Measurements from ENCODE around the gene WDR62. TPM values are rescaled to one million over a fixed set of nuclear protein-coding genes. Genes with fewer than 3 reads are reported as not detected.

Gene WDR62
- total RNA-seq, 1 experiment from 2014 or later: 30.0 TPM

DNA sequence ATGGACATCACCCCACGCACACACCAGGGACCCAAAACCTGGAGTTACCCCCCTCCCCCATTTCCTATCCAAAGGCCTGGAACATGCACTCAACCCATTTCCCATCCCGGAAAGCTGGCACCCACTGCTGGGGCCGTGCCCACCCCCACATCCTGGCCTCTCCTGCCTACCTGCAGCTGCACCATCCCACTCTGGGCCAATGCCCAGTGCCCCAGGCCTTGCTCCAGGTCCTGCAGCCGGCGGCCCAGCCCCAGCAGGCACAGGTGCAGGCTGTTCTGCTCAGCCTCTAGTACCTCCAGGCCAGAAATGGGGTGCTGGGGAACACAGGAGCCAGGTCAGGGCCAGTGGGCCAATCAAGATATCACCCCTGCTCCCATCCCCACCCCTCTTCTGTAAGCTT, 47.7 kb upstream of the WDR62 start:
- DNase-seq: no peak
- no peak overlapping the region for H2BK120ac ChIP-seq (ENCODE audit: low read depth, low read length, poor library complexity, severe bottlenecking)
- no peak overlapping the region for H3K4ac ChIP-seq (ENCODE audit: low read depth, low read length)
- H2AFZ ChIP-seq (ENCODE audit: low read length): no peak overlapping the region
- H3K56ac ChIP-seq (ENCODE audit: insufficient read length, low read depth, low read length): no peak overlapping the region
- peaks cover 14% of the 10 kb centered on the region for H3K23me2 ChIP-seq (ENCODE audit: insufficient read length, low read depth, low read length, poor library complexity, severe bottlenecking)
- H3K27ac ChIP-seq (ENCODE audit: insufficient read length, low read depth, low read length): no peak overlapping the region
- Mint-ChIP-seq H3K27me3 (ENCODE audit: low read depth) (peaks cover 1% of the 10 kb centered on the region; the same call in 1 of the 2 replicates), H3K27ac (no peak overlapping the region), H3K4me3 (peak overlapping the region in 1 of 2 experiments; percentile 63; a peak in 3 of 5 replicates), H3K4me1 (peaks cover 18 to 21% of the 10 kb centered on the region in 2 experiments), H3K9me3 (no peaks in the 10 kb centered on the region; a peak in 2 of 5 replicates), H3K36me3 (ENCODE audit: insufficient read depth in 1 of 3, low read depth in 3 of 3) (peaks cover 9 to 35% (median 32%) of the 10 kb centered on the region in 3 experiments)
- no peaks in the 10 kb centered on the region for H3K9me3 ChIP-seq (ENCODE audit: control insufficient read depth, low read depth, low read length)
- H3K23ac ChIP-seq (ENCODE audit: insufficient read length, low read depth, low read length): no peak overlapping the region
- H3K79me2 ChIP-seq (ENCODE audit: insufficient read depth, low read length): no peaks in the 10 kb centered on the region
- no peaks in the 10 kb centered on the region for H3K4me1 ChIP-seq (ENCODE audit: insufficient read depth, low read length)
- H3K27me3 ChIP-seq (ENCODE audit: insufficient read depth, low read length): no peaks in the 10 kb centered on the region
- TF ChIP-seq, protein P1, sequence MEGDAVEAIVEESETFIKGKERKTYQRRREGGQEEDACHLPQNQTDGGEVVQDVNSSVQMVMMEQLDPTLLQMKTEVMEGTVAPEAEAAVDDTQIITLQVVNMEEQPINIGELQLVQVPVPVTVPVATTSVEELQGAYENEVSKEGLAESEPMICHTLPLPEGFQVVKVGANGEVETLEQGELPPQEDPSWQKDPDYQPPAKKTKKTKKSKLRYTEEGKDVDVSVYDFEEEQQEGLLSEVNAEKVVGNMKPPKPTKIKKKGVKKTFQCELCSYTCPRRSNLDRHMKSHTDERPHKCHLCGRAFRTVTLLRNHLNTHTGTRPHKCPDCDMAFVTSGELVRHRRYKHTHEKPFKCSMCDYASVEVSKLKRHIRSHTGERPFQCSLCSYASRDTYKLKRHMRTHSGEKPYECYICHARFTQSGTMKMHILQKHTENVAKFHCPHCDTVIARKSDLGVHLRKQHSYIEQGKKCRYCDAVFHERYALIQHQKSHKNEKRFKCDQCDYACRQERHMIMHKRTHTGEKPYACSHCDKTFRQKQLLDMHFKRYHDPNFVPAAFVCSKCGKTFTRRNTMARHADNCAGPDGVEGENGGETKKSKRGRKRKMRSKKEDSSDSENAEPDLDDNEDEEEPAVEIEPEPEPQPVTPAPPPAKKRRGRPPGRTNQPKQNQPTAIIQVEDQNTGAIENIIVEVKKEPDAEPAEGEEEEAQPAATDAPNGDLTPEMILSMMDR (conservative IDR thresholded peaks at IDR 0.05): no peak
- no peak overlapping the region for H2BK12ac ChIP-seq (ENCODE audit: insufficient read length, low read depth, low read length)
- H3K79me1 ChIP-seq (ENCODE audit: insufficient read depth, low read depth, low read length, poor library complexity, severe bottlenecking): no peaks in the 10 kb centered on the region
- H3K18ac ChIP-seq (ENCODE audit: insufficient read length, low read depth, low read length): no peak overlapping the region
- no peak overlapping the region for H2AK5ac ChIP-seq (ENCODE audit: insufficient read length, low read length)
- H3K9ac ChIP-seq (ENCODE audit: extremely low read depth, insufficient read length, low read length): no peak overlapping the region
- H2BK15ac ChIP-seq (ENCODE audit: low read depth, low read length): no peak overlapping the region
- no peak overlapping the region for H3T11ph ChIP-seq (ENCODE audit: low read length)
- no CpG with 5 or more reads among the region's 5 CpGs for WGBS (ENCODE audit: extremely low coverage, insufficient read length, low lambda C conversion rate)
- no peak overlapping the region for H4K8ac ChIP-seq (replicated peaks; ENCODE audit: insufficient read length, low read depth, low read length)
- H4K20me1 ChIP-seq (ENCODE audit: control insufficient read depth, insufficient read depth, insufficient read length): no peaks in the 10 kb centered on the region
- H4K91ac ChIP-seq (ENCODE audit: insufficient read length, low read depth, low read length): no peak overlapping the region
- no peak overlapping the region for H3K4me2 ChIP-seq (ENCODE audit: insufficient read depth, insufficient read length, low read length)
- H2BK20ac ChIP-seq (ENCODE audit: low read depth, low read length, poor library complexity, severe bottlenecking): no peak overlapping the region
- H4K5ac ChIP-seq (ENCODE audit: insufficient read length, low read depth, low read length): no peak overlapping the region
- no peak overlapping the region for H3K14ac ChIP-seq (ENCODE audit: insufficient read depth, low read length)
- no peak overlapping the region for H2BK5ac ChIP-seq (ENCODE audit: insufficient read length, low read length)

Measured in H9 (cell line).